ENCODE measurements around the gene WDR45B. TPM values are rescaled to one million over a fixed set of nuclear protein-coding genes. Genes with fewer than 3 reads are reported as not detected.

WDR45B gene
- total RNA-seq, 1 donor = 47.0 TPM

GRCh38 chr17:82619211-82619610 is 29.0 kb downstream of the WDR45B start:
- no peak for DNase-seq (ENCODE audit: low read depth)

GRCh38 chr17:82616021-82616711 is 32.1 kb downstream of the WDR45B start:
- DNase-seq (ENCODE audit: low read depth) = no peak

More at GRCh38 chr17:82619211-82619610, 29.0 kb downstream of the WDR45B start:
- no peak overlapping the region for H3K4me3 ChIP-seq (ENCODE audit: low read depth, low read length)
- TF ChIP-seq, protein P1, sequence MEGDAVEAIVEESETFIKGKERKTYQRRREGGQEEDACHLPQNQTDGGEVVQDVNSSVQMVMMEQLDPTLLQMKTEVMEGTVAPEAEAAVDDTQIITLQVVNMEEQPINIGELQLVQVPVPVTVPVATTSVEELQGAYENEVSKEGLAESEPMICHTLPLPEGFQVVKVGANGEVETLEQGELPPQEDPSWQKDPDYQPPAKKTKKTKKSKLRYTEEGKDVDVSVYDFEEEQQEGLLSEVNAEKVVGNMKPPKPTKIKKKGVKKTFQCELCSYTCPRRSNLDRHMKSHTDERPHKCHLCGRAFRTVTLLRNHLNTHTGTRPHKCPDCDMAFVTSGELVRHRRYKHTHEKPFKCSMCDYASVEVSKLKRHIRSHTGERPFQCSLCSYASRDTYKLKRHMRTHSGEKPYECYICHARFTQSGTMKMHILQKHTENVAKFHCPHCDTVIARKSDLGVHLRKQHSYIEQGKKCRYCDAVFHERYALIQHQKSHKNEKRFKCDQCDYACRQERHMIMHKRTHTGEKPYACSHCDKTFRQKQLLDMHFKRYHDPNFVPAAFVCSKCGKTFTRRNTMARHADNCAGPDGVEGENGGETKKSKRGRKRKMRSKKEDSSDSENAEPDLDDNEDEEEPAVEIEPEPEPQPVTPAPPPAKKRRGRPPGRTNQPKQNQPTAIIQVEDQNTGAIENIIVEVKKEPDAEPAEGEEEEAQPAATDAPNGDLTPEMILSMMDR (IDR thresholded peaks at IDR 0.05; ENCODE audit: insufficient read depth, low read length) = no peak

DNA sequence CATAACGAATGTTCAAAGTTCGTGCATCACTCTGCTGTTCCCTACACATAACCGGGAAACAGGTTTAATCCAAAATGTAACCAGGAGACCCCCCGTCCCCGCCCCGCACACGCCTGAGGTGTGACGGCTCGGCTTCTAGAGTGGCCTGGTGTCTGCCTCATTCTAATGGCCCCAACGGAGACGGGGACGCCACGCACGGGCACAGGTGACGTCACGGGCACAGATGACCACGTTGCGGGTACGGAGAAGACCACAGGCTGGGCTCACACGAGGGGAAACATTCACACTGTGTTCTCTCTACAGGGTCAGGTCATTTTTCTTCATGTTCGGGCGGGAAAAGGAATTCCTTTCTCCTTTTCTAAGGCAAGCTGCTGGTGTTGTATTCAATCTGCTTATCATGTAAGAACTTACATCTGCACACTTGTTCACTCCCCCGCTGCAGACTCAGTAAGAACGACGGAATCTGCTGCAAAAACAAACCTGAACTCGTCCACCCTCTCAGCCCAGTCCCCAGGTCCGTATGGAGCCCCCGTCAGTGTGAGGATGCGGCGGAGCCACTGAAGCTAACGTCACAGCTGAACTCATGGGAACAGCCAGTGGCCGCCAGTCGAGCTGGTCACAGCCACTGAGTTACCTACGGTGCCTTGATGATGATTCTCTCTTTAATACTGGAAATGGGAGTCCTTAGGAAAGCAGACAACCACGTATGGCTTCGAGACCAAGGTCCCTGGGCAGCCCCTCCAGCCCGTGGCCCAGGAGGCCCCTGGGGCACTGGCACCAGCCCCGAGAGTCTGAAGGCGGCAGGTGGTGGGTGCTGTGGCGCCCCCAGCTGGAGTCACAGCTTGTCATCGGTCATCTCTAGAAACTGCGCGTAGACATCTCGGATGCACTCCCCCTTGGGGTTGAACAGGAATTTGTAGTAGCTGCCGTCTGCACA is 32.9 kb downstream of the WDR45B start:
- no peak overlapping the region for H3K4me3 ChIP-seq (ENCODE audit: low read depth, low read length)
- DNase-seq (ENCODE audit: low read depth) = no peak
- TF ChIP-seq, protein P1 (IDR thresholded peaks at IDR 0.05; ENCODE audit: insufficient read depth, low read length) = no peak

More at GRCh38 chr17:82616021-82616711, 32.1 kb downstream of the WDR45B start:
- TF ChIP-seq, protein P1 (IDR thresholded peaks at IDR 0.05; ENCODE audit: insufficient read depth, low read length) = no peak
- no peak overlapping the region for H3K4me3 ChIP-seq (ENCODE audit: low read depth, low read length)

DNA sequence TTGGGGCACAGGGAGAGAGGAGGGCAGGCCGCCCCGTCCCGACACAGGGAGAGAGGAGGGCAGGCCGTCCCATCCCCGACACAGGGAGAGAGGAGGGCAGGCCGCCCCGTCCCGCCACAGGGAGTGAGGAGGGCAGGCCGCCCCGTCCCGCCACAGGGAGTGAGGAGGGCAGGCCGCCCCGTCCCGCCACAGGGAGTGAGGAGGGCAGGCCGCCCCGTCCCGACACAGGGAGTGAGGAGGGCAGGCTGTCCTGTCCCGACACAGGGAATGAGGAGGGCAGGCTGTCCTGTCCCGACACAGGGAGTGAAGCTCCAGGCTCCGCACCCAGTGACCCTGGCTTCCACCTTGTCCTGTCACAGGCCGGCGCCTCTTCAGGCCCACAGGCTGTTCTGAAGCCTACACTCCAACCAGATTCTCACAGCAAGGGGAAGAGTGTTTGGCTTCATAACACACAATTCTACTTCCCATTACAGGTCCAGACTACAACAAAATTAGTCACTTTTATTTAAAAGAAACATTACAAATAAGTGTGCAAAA is 34.1 kb downstream of the WDR45B start:
- DNase-seq (ENCODE audit: low read depth) = no peak
- TF ChIP-seq, protein P1 (IDR thresholded peaks at IDR 0.05; ENCODE audit: insufficient read depth, low read length) = no peak
- H3K4me3 ChIP-seq (ENCODE audit: low read depth, low read length) = no peak overlapping the region

GRCh38 chr17:82613283-82614094 is 34.8 kb downstream of the WDR45B start:
- no peak for DNase-seq (ENCODE audit: low read depth)
- no peak overlapping the region for H3K4me3 ChIP-seq (ENCODE audit: low read depth, low read length)
- TF ChIP-seq, protein P1 (IDR thresholded peaks at IDR 0.05; ENCODE audit: insufficient read depth, low read length) = no peak

Data from fibroblast of the aortic adventitia (primary cell).